NB4 (cell line): ENCODE data around the gene TCF12.

ENCODE experiments used
- POLR2A ChIP-seq: IDR thresholded peaks from 2 replicates; pipeline ENCODE4 v1.6.1; 2011; ENCODE audit warnings: mild to moderate bottlenecking; ENCODE audit not compliant: insufficient read length; ENCODE audit errors: extremely low read depth
- TF ChIP-seq, protein P1 (sequence below): IDR thresholded peaks from one replicate; pipeline ENCODE4 v1.5.1; 2012; ENCODE audit warnings: low read depth, low read length
- TF ChIP-seq, protein P2 (sequence below): IDR thresholded peaks from 2 replicates; pipeline ENCODE4 v1.6.1; 2011; ENCODE audit warnings: low read depth, low read length

DNA sequence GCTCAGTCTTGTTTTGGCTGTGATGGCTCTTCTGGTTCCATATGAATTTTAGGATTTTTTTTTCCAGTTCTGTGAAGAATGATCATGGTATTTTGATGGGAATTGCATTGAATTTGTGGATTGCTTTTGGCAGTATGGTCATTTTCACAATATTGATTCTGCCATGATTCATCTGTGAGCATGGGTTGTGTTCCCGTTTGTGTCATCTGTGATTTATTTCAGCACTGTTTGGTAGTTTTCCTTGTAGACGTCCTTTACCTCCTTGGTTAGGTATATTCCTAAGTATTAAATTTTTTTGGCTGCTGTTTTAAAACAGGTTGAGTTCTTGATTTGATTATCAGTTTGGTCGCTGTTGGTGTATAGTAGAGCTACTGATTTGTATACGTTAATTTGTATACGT is 18.5 kb downstream of the TCF12 start:
- TF ChIP-seq, protein P1, sequence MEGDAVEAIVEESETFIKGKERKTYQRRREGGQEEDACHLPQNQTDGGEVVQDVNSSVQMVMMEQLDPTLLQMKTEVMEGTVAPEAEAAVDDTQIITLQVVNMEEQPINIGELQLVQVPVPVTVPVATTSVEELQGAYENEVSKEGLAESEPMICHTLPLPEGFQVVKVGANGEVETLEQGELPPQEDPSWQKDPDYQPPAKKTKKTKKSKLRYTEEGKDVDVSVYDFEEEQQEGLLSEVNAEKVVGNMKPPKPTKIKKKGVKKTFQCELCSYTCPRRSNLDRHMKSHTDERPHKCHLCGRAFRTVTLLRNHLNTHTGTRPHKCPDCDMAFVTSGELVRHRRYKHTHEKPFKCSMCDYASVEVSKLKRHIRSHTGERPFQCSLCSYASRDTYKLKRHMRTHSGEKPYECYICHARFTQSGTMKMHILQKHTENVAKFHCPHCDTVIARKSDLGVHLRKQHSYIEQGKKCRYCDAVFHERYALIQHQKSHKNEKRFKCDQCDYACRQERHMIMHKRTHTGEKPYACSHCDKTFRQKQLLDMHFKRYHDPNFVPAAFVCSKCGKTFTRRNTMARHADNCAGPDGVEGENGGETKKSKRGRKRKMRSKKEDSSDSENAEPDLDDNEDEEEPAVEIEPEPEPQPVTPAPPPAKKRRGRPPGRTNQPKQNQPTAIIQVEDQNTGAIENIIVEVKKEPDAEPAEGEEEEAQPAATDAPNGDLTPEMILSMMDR, result no peak
- TF ChIP-seq POLR2A, result no peak
- TF ChIP-seq, protein P2, sequence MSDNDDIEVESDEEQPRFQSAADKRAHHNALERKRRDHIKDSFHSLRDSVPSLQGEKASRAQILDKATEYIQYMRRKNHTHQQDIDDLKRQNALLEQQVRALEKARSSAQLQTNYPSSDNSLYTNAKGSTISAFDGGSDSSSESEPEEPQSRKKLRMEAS, result no peak
